Tibial nerve (tissue), 3 donors: ENCODE measurements around the gene KCNAB2.

Experiments
- POLR2A ChIP-seq, 2 donors: fragments of 450-650 bp; IDR thresholded peaks; one replicate each; pipeline ENCODE4 v1.6.1; 2017; ENCODE audit warnings: antibody characterized with exemption in 2 of 2, mild to moderate bottlenecking in 2 of 2, moderate library complexity in 2 of 2
- TF ChIP-seq, protein P1 (sequence below), 5 experiments: fragments of 200-600 bp in 3 of 5; fragments of 450-650 bp in 2 of 5; sonication (generic) in 3 of 5; IDR thresholded peaks; one replicate each; pipeline ENCODE4 v1.5.1; 2016 to 2019; ENCODE audit warnings: antibody characterized with exemption in 5 of 5, mild to moderate bottlenecking in 3 of 5, moderate library complexity in 2 of 5

DNA sequence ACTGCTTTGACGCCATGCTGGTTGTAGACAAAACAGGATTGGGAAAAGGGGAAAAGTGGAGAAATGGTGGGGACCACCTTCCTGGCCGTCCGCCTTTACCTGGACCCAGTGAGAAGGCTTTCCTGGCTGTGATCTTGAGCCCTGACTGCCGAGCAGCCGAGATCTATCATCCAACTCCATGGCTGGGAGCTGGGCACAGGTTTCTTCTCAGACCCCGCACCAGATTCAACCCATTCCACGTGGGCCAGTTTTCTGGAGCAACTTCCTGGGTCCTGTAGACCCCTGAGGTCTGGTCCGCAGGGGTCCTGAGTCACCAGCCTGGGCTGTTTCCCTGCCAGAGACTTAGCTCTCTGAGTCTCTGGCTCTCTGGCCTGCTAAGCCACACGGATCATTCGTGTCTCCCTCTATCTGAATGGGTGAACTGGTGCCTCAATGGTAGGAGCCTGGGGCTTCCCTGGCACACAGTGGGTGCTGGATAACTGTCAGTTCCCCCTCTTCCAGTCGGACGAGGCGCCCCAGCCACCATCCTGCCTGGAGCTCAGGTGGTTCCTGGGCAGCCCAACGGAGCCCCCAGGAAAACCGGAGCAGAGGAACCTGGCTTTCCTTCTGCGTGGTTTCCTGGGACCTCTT is 48.9 kb upstream of the KCNAB2 start:
- TF ChIP-seq, protein P1, sequence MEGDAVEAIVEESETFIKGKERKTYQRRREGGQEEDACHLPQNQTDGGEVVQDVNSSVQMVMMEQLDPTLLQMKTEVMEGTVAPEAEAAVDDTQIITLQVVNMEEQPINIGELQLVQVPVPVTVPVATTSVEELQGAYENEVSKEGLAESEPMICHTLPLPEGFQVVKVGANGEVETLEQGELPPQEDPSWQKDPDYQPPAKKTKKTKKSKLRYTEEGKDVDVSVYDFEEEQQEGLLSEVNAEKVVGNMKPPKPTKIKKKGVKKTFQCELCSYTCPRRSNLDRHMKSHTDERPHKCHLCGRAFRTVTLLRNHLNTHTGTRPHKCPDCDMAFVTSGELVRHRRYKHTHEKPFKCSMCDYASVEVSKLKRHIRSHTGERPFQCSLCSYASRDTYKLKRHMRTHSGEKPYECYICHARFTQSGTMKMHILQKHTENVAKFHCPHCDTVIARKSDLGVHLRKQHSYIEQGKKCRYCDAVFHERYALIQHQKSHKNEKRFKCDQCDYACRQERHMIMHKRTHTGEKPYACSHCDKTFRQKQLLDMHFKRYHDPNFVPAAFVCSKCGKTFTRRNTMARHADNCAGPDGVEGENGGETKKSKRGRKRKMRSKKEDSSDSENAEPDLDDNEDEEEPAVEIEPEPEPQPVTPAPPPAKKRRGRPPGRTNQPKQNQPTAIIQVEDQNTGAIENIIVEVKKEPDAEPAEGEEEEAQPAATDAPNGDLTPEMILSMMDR (IDR thresholded peaks at IDR 0.05): no peak
- TF ChIP-seq POLR2A (IDR thresholded peaks at IDR 0.05): no peak
